ENCODE results near the gene GPR42.
"Not testable (repeated sequence)": the region's sequence is repeated elsewhere in the genome, so short reads cannot be mapped to it uniquely, and the experiment has no call there.

GPR42 gene

GRCh38 chr19:35397064-35397463, 26.2 kb downstream of the GPR42 start:
- no peak for DNase-seq

- no peak for DNase-seq
Observed at GRCh38 chr19:35398570-35398969, 27.7 kb downstream of the GPR42 start.

- DNase-seq, result no peak
Observed at GRCh38 chr19:35399231-35399630, 28.4 kb downstream of the GPR42 start.

- DNase-seq, result no peak
Observed at GRCh38 chr19:35399948-35400772, 29.3 kb downstream of the GPR42 start.

GRCh38 chr19:35400773-35401100, 29.9 kb downstream of the GPR42 start:
- DNase-seq, result no peak

GRCh38 chr19:35401416-35401815, 30.5 kb downstream of the GPR42 start:
- DNase-seq, result not testable (repeated sequence)

GRCh38 chr19:35403116-35403760, 32.4 kb downstream of the GPR42 start:
- DNase-seq, result no peak

GRCh38 chr19:35404879-35405622, 34.2 kb downstream of the GPR42 start:
- DNase-seq, result no peak

GRCh38 chr19:35407619-35408018, 36.8 kb downstream of the GPR42 start:
- DNase-seq, result no peak

- DNase-seq, result no peak
Observed at GRCh38 chr19:35408284-35409171, 37.7 kb downstream of the GPR42 start.

GRCh38 chr19:35409191-35409590, 38.3 kb downstream of the GPR42 start:
- no peak for DNase-seq

GRCh38 chr19:35410487-35410886, 39.6 kb downstream of the GPR42 start:
- no peak for DNase-seq

- DNase-seq, result no peak
Observed at GRCh38 chr19:35414442-35414841, 43.6 kb downstream of the GPR42 start.

GRCh38 chr19:35416331-35416730, 45.5 kb downstream of the GPR42 start:
- DNase-seq, result no peak

GRCh38 chr19:35417278-35417677, 46.4 kb downstream of the GPR42 start:
- no peak for DNase-seq

- DNase-seq, result no peak
Observed at GRCh38 chr19:35417713-35418534, 47.1 kb downstream of the GPR42 start.

GRCh38 chr19:35419046-35419445, 48.2 kb downstream of the GPR42 start:
- DNase-seq, result no peak

- DNase-seq, result no peak
Observed at GRCh38 chr19:35419805-35420204, 48.9 kb downstream of the GPR42 start.

GRCh38 chr19:35421362-35421761, 50.5 kb downstream of the GPR42 start:
- DNase-seq, result no peak

Measured in activated naive CD4-positive, alpha-beta T cell (primary cell).